Panc1 (cell line): ENCODE results near the gene ICAM4.

Source experiments
- CTCF ChIP-seq: fragments of 450-650 bp; IDR thresholded peaks from 2 replicates; pipeline ENCODE4 v1.5.1; 2017; ENCODE audit warnings: mild to moderate bottlenecking
- POLR2AphosphoS5 ChIP-seq: IDR thresholded peaks from 2 replicates; pipeline ENCODE4 v1.6.1; 2012; ENCODE audit warnings: mild to moderate bottlenecking, low read depth, low read length, moderate library complexity
- REST ChIP-seq, 2 experiments: IDR thresholded peaks; 2 replicates each; pipeline ENCODE4 v1.6.1; 2011 to 2012; ENCODE audit warnings: low read depth in 2 of 2, control low read depth in 1 of 2, low read length in 1 of 2, mild to moderate bottlenecking in 1 of 2, moderate library complexity in 1 of 2; ENCODE audit not compliant: insufficient read depth in 1 of 2
- SIN3A ChIP-seq: IDR thresholded peaks from 2 replicates; pipeline ENCODE4 v1.6.1; 2012; ENCODE audit warnings: low read depth, mild to moderate bottlenecking, low read length, moderate library complexity, borderline replicate concordance; ENCODE audit not compliant: insufficient read depth
- TCF7L2 ChIP-seq: IDR thresholded peaks from 2 replicates; pipeline ENCODE4 v1.6.1; 2011; ENCODE audit warnings: mild to moderate bottlenecking, low read depth, low read length, inconsistent platforms

GRCh38 chr19:10333758-10334587, 47.2 kb downstream of the ICAM4 start:
- TF ChIP-seq CTCF, result no peak
- no peak for TF ChIP-seq REST (IDR thresholded peaks at IDR 0.05; ENCODE audit: insufficient read depth in 1 of 2, low read depth in 2 of 2, low read length in 1 of 2)
- no peak for TF ChIP-seq POLR2AphosphoS5
- TF ChIP-seq TCF7L2, result no peak
- no peak for TF ChIP-seq SIN3A
